ENCODE measurements around the gene BTNL3.

The BTNL3 gene

GRCh38 chr5:181047921-181048320 lies 59.3 kb downstream of the BTNL3 start:
- no peak for DNase-seq

DNA sequence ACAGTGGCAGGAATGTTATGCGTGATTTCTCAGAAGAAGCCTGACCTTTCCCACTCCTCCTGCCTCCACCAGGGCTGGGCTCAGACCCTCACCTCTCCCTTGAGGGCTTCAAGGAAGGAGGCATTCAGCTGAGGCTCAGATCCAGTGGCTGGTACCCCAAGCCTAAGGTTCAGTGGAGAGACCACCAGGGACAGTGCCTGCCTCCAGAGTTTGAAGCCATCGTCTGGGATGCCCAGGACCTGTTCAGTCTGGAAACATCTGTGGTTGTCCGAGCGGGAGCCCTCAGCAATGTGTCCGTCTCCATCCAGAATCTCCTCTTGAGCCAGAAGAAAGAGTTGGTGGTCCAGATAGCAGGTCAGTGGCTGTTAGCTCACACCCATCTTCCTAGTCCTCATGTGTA lies 61.4 kb downstream of the BTNL3 start:
- no peak for DNase-seq

DNA sequence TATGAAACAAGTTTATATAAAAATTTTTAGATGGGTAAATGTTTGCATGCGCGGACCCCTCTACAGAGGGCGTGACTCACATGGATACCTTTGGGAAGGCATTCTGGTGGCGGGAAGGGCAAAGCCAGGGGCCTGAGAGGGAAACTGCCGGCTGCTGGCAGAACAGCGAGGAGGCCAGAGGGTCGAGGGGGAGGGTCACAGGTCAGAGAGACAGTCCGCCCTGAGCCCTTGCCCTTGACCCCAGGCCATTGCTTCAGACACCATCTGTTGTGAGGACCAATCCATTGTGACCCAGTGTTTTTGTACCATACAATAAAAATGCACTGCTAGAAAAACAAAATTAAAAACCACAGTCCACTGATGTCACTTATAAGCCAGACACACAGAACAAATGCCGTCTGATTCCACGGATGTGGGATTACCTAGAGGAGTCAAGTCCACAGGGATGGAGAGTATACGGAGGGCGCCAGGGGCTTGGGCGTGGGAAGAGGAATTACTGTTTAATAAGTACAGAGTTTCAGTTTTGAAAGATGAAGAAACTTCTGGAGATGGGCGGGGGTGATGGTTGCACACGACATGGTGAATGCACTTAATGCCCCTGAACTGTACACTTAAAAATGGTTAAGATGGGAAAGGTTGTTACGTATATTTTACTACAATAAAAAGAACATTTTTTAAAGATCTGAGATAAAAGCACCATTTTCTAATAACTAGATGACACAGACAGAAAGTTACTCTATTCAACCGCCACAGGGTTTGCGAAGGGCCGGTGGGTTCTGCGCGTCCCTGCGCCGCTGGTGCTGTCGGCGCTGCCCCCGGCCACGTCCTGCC lies 63.4 kb downstream of the BTNL3 start:
- no peak for DNase-seq

GRCh38 chr5:181052672-181053487 lies 64.2 kb downstream of the BTNL3 start:
- no peak for DNase-seq

GRCh38 chr5:181053488-181054121 lies 65.0 kb downstream of the BTNL3 start:
- DNase-seq = no peak

DNA sequence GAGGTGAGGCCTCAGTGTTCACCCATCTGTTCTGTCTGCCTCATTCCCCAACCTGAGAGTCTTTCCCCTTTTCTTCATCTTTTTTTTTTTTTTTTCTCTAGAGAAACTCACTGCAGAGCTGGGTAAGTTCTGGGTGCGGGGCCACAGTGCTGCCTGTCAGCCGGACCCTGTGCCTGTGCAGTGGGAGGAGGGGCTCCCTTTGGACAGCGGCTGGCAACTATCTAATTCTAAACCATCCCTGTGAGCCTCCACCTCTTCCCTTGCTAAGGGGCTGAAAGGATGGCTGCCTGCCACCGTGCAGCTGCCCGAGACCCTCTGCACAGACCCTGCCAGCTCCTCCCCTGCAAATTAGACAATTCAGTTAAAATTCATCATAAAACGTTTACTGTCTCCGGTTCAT lies 65.5 kb downstream of the BTNL3 start:
- no peak for DNase-seq

DNA sequence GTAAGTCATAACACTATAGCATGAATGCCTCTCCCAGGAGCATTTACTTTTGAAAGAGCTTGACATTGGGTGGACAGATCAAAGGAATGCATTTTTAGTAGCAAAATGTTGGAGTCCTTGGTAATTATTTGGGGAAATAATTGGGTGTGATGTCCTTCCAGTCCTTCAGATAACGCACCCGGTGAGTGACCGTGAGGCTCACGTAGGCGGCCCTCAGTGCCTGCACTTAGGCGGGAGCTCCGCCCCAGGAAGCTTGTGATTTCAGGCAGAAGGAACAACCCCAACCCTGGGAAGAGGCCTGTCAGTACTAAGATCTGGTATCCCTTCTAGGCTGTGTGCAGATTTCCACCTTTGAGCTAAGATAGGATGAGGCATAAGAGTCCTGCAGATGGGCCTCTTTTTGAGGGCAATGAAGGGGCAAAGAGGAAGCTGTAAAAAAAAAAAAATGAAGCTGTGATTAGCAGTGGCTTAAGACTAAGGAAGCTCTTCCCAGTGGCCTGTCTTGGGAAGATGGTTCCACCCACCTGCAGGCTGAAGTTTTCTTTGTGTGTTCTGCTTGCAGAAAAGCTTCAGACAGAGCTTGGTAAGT lies 66.3 kb downstream of the BTNL3 start:
- DNase-seq = no peak
